Right renal pelvis (tissue), 4 donors: ENCODE results near the gene BAHCC1. TPM values are rescaled to one million over a fixed set of nuclear protein-coding genes. Genes with fewer than 3 reads are reported as not detected.

ENCODE experiments used
- DNase-seq, 4 donors: peaks; one replicate each; pipeline ENCODE4 v3.0.0-alpha.2; 2013; ENCODE audit warnings: low read depth in 4 of 4, low spot score in 3 of 4, missing footprints in 1 of 4
- polyA plus RNA-seq, 4 donors: library from polyadenylated mRNA; unstranded; fragments of 120-200 nt; gene quantifications; one replicate each; pipeline ENCODE4 v1.2.1, GENCODE V29; 2013; ENCODE audit not compliant: insufficient read length in 4 of 4

Gene BAHCC1
- polyA plus RNA-seq, 4 donors, result 16.6 to 24.7 (median 18.8) TPM

DNA sequence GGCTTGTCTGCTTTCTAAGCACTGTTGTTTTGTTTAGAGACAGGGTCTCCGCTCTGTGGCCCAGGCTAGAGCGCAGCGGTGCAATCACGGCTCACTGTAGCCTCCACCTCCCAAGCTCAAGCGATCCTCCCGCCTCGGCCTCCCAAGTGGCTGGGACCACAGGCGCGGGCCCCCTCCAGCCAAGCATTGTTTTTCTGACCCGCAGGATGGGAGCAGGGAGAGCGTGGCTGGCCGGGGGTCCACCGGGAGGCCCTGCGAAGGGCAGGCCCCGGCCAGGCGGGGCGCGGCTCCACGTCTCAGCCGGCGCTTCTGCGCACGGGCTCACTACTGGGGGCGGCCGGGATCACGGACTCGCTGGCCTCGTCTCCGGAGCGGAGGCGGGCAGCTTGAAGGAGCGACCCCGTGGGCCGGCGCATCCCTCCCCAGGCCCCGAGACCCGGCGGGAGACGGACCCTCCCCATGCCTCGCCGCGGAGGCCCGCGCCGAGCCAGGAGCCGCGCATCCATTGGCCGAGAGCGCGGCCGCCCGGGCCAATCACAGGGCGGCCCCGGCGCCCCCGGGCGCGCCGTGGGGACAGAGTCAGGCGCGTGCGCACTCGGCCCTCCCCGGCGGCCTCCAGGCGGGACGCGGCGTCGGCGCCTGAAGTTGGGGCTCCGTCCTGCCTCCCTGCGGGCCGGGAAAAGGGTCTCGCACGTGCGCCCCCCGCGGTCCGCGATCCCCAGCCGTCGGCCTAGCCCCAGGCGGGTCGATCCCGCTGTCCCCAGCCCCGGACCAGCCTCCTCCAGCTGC lies 92.4 kb downstream of the BAHCC1 start:
- DNase-seq, result peak in 3 of 4 donors; percentile 65 to 70 (median 65)

DNA sequence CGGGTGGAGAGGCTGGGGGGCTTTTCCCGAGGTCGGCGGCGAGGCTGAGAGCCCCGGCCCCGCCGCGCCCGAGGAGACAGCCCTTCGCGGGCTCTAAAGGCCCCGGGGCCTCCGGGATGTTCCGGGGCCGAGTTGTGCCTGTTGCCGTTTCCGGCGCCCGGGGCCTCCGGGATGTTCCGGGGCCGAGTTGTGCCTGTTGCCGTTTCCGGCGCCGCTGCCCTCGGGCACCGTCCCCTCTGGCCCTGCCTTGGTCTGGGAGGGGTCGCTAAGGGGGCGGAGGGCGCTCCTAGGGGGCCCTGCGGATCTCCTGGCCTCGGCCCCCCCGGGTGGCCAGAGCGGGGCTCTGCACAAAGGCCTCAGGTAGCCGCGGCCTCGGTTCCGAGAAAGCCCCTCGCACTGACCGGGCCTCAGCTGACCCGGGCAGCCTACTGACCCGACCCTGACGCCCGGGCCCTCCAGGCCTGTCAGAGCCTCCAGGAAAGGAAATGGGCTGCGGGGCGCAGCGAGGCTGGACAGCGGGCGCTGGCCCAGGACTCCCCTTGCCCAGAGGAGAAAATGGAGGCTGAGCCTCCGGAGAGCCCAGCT lies 93.1 kb downstream of the BAHCC1 start:
- DNase-seq, result no peak

DNA sequence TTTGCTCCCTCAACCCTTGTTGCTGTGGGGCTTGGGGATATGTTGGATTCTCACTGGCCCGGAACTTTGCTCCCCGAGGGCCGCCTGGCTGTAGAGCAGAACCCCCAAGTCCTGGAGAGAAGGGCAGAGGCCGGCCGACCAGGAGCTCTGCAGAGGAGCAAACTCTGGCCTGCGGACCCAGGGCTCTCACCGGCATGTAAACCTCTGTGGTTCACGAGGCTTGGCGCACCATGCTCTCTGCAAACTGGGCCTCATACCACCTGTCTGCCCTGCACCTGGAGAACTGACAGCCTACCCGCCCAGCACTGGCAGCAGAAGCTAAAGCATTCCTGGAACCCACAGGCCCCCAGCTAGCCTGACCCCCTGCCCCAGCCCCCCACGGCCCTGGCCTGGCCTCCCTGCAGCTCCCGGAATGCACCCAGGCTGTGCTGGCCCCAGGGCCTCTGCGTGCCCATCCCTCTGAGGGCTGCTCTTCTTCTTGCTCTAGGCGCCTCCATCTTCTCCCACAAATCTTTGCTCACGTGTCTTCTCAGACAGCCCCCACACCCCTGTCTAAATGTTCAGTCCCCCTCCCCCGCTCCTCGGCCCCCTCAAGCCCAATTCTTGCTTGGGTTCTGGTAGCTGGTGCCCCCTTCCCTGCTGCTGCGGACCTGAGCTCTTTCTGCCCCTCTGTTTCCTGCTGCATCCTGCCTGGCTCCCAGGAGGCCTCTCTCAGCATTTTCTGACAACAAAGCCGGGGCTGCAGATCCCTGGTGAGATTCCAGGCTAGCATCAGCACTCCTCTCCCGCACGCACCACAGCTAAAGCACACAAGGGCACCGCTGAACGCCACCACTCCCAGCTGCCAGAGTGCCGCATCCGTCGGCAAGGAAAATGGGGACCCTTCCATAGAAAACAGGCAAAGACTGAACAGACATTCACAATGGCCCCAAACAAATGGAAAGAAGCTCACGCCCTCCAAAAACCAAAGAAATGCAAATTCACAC lies 94.0 kb downstream of the BAHCC1 start:
- no peak for DNase-seq

DNA sequence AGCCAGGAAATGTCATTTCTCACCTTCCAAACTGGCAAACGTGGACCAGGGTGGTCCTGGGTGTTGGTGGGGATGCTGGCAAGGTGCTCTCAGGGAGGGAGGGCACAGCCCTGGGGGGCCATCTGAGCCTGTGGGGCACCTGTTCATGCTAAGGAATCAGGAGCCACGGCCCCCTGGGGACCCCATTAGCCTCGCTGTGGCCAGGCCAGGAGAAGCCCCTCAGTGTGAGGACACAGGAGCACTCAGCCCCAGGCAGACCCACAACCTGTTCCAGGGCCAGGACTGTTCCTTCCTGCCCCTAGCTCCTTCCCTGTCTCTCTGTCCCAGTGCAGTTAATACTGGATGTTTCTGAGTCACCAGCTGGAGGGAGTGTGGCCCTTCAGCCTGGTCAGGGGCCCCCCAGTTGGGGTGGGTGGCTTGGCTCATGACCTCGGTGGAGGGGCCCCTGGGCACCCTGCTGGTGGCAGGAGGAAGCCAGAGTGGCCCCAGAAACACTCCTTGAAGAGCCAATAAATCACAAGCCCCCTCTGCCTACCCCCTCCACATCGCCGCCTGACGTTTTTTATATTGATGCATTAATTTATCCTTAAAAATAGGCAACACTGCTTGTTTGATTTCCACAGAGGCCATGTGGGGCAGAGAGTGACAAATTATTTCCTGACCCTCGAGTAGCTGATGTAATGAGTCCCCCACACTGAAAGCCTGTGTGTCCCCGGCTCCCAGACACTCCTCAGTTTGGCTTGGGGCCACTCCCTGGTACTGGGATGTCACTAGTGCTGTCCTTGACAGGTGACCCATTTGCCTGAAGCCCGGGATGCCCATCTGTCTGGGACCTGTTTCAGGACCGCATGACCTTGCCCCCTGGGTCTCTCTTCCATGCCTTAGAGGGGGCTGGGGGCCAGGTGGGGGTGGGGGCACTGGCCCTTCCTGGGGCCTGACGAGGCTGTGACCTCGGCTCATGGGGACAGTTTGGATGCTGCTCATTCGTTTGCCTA lies 95.0 kb downstream of the BAHCC1 start:
- DNase-seq, result no peak

DNA sequence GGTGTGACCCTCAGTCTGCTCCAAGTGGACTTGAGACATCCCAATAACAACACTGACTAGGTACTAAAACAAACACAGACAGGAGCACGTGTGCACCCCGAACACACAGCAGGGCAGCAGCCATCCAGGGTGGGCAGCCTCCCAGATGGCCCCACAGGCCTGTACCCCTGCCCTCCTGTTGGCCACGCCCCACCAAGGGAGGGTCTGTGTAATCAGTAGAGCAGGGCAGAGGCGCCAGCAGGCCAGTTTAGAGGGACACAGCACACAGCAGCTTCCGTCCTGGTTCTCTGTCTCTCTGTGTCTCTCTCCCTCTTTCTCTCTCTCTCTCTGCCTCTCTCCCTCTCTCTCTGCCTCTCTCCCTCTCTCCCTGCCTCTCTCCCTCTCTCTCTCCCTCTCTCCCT lies 95.9 kb downstream of the BAHCC1 start:
- no peak for DNase-seq

DNA sequence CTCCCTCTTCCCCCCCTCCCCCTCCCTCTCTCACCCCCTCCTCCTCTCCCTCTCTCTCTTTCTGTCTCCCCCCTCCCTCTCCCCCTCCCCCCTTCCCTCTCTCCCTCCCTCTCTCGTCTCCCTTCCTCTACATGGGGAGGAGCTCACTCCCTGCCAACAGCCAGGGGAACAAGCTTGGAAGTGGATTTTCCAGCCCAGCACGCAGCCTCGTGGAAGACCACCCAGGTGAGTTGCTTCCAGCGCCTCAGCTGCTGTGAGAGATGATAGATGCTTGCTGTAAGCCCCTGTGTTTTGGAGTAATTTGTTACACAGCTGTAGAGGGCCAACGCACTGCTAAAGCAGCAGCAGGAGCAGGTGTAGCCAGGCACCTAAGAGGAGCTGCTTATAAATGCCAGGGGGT lies 96.5 kb downstream of the BAHCC1 start:
- no peak for DNase-seq

DNA sequence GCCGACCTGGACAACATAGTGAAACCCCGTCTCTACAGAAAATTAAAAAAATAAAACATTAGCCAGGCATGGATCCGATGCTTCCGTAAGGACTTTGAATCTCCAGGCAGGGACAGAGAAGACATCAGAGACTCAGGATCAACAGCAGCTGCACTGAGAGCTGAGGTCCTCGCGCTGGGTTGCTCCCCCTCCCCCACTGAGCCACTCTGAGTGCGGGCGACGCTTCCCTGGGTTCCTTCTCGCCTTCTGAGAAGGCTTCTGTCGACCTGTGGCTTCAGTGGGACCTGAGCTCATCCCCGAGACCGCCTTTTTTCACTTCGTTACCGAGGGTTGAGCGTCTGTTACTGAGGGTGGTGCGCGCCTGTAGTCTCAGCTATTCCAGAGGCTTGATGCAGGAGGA lies 96.9 kb downstream of the BAHCC1 start:
- no peak for DNase-seq

DNA sequence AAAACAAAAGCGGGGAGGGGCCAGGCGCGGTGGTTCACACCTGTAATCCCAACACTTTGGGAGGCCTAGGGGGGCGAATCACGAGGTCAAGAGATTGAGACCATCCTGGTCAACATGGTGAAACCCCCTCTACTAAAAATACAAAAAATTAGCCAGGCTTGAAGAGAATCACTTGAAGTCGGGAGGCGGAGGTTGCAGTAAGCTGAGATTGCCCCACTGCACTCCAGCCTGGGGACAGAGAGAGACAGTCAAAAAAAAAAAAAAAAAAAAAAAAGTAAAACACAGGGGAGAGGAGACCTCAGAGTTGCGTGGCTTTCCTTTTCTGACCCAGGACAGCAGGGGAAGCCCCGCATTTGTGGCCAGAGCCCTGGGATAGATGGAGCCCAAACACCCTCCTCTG lies 97.4 kb downstream of the BAHCC1 start:
- DNase-seq, result no peak

DNA sequence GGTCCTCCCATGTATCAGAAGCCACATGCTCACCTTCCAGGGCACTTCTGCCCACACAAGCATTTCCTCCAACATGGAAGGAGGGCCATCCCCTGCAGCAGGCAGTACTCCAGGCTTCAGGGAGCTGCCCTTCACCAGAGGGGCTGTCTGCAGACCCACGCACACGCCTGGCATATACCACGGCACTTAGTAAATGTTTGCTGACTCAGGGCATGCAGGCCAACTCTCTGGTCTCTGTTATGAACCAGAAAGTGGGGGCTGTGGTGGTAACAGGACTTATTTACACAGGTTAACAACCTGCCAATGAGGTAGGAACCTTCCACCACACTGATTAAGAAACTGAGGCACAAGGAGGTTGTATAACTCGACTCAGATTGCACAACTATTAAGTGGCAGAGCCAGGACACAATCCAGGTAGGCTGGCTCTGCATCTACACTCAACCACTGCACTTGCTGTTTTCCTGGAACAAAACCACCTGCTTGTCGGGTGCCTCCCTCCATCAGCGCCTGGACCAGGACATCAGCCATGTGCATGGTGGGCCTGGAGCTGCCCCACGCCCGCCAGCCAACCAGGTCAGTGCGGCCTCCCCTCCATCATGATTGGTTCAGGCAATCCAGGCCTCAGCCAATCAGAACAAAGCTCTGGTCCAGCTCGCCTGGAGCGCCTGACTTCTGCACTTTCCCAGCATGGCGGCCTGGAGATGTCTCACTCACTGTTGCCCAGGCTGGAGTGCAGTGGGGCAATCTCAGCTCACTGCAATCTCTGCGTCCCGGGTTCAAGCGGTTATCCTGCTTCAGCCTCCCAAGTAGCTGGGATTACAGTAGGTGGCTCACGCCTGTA lies 98.2 kb downstream of the BAHCC1 start:
- DNase-seq, result no peak

DNA sequence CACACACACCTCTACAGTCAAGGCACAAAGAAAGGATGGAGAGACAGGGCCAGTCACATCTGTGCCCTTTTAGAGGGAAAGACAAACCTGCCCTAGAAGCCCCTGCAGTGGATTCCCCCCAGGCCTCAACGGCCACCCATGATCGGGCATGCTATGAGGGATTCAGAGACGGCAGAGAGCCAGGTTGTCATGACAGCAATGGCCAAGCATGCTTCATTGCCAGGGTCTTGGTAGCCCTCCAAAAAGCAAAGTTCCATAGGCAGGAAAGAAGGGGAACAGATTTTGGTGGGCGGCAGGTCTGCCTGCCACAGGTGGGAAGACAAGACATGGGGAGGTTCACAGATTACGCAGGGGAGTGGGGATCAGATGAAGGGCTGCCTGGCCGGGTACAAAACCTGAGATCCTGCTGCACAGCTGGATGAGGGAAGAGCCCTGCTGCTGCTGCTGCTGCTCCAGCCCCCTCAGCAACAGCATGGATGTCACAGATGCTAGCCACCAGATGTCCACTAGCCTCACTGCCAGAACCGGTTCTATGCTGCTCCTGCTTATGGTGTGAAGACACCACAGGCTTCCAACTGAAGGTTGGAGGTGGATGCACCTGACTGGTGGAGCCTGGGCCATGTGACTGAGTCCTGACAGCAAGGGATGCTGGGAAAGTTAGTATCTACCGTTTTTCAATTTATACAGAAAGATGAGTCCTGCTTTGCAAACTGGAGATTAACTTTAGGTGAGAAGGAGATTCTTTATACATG lies 99.5 kb downstream of the BAHCC1 start:
- DNase-seq, result no peak

DNA sequence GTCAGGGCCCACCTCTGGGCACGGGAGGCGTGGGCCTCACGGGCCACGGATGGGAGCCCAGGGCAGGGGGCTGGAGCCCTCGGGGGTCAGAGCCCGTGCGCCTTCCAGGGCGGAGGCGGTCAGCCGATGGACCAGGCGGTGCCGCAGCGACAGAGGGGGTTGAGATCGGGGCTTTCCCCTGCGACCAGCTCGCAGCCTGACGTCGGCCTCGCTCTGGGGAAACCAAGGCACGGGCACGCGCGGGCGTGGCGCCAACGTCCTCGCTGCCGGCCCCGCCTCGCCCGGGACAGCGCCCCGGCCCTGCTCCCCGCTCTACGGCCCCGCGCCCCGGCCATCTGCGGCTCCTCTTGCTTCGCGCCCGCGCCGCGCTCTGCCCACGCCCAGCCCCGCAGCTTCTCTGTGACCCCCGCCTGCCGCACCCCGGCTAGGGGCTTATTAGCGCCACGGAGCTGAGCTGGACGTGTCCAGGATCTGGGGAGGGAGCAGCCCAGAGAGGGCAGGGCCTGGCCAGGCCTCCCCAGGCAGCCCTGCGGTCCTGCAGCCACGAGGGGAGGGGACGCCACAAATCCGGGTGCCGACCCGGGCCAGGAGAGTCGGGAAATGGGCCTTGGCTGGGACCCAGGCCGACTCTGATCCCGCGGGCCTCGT lies 103.8 kb downstream of the BAHCC1 start:
- no peak for DNase-seq

DNA sequence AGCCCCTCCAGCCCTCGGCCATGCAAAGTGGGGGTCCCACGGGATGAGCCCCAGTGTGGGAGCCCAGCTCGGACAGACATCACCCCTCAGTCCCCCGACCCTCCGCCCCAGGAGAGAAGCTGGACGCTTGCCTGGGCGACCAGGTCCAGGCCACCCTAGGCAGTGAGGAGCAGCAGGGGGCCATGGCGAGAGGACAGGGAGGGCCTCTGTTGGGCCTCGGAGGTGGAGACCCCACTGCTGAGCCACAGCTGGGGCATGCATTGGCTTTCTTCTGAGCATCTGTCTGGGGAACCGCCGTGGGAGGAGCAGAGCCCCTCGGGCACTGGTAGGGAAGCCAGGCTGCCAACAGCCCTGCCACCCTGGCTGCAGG lies 104.3 kb downstream of the BAHCC1 start:
- no peak for DNase-seq

DNA sequence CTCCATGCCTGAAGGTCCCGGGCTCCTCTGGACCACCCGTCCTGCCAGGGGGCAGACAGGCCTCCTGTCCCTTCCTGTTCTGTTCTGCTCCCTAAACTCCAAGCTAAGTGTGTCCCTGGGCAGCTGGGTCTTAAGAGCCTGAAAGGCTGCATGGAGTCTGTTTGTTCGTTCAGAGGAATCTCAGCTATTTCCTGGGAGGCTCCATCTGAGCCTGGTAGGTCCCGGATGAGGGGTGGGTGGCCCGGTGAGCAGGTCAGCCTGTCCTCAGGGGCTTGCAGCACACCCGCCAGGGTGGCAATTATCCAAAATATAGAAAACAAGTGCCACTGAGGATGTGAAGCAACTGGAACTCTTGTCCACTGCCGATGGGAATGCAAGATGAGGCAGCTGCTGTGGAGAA lies 104.8 kb downstream of the BAHCC1 start:
- no peak for DNase-seq

DNA sequence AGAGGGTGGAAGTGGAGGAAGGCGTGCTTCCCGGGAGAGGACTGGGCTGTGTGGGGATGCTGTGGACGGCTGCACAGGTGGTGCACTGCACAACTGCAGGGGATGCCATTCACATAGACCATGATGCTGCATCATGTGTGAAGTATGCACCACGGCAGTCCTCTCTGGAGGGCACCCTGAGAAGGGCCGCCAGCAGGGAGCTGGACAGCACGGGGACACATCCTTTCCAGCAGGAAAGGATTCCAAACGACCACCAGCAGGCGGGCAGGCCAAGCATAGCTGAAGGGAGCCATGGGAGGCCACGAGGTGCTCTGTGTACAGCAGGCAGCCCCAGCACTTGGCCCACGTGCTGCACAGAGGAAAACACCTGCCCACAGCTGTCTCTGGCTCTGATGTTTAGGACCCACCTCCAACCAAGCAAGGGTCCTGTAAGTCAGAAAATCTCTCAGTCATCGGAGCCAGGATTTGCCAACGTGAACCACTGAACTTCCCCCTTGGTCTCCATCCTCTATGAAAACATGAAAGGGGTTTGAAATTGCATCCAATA lies 107.3 kb downstream of the BAHCC1 start:
- DNase-seq, result no peak

DNA sequence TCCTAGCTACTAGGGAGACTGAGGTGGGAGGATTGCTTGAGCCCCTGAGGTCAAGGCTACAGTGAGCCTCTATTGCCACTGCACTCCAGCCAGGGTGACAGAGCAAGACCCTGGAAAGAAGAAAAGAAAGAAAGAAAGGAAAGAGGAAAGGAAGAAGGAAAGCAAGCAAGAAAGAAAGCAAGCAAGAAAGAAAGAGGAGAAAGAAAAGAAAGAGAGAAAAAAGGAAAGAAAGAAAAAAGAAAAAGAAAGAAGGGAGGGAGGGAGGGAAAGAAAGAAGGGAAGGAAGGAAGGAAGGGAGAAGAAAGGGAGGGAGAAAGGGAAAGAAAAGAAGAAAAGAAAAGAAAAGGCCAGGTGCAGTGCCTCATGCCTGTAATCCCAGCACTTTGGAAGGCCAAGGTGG lies 108.4 kb downstream of the BAHCC1 start:
- DNase-seq, result no peak

DNA sequence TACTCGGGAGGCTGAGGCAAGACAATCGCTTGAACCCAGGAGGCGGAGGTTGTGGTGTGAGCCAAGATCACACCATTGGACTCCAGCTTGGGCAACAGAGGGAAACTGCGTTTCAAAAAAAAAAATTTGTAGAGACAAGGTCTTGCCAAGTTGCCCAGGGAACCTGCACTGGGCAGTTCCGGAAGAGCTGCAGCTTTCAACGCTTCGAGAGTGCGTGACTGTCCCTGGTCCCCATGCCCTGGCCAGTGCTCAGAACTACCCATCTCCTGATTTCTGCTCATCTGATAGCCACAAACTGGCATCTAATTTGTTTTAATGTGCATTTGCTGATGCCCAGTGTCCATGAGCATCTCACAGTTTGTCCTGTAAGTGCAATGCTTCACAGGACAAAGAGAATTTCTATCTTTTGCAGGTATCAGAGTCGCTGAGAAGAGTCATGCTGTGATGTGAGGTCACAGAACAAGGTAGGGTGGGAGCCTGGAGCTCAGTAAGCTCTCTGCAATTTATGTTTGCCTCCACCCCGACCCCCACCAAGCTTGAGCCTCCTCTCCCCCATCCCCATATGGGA lies 113.5 kb downstream of the BAHCC1 start:
- DNase-seq, result no peak

DNA sequence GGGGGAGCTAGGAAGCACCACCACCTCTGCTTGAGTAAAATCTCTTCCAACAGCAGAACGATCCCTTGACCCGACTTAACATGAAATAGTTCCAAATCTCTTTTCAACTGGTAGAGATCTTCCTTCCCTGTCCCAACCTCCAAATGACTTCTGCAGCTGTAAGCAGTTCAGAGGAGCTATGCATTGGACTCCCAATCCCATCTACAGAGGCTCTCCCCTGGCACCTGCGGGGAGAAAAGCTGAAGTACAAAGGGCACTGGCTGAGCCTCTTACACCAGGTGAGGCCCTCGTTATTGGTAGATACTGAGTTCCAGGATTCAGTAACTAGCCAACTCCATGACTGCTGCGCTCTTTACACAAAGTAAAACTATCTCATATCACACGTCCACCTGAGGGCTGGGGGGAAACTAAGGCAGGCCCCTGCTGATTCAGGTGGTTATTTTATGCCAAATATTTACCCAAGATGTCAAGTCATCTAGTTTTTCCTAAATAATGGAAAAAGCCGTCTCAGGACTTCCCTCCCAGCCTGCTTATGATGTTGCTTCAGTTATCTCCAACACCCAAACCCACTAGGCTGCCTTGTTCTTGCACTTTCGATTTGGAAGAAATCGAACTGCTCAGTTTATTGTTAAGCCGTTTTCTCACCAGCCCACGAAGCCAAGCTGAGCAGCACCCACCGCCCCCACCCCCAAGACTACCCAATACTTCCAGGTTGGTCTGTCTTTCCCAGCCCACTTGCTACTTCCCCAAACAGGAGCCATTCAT lies 114.1 kb downstream of the BAHCC1 start:
- DNase-seq, result no peak
